BLaER1 treated with 17β-estradiol and CSF1 and Interleukin-3, amounts not matched to agents 10 nM and 100 nM (cell line): ENCODE data around the gene NAV2.

Source experiments
- H3K27ac ChIP-seq, 11 experiments: shearing (Covaris generic); formaldehyde crosslinking; 2 replicates each; pipeline ENCODE4 v1.8.1; 2022
- H3K27me3 ChIP-seq, 11 experiments: shearing (Covaris generic); formaldehyde crosslinking; 2 replicates each; pipeline ENCODE4 v1.8.1; 2022
- H3K36me3 ChIP-seq, 11 experiments: shearing (Covaris generic); formaldehyde crosslinking; 2 replicates each; pipeline ENCODE4 v1.8.1; 2022
- H3K4me1 ChIP-seq, 10 experiments: shearing (Covaris generic); formaldehyde crosslinking; 2 replicates each; pipeline ENCODE4 v1.8.1; 2022
- H3K4me2 ChIP-seq, 11 experiments: shearing (Covaris generic); formaldehyde crosslinking; 2 replicates each; pipeline ENCODE4 v1.8.1; 2022
- H3K4me3 ChIP-seq, 10 experiments: shearing (Covaris generic); formaldehyde crosslinking; 2 replicates each; pipeline ENCODE4 v1.8.1; 2022
- H3K9ac ChIP-seq, 11 experiments: shearing (Covaris generic); formaldehyde crosslinking; 2 replicates each; pipeline ENCODE4 v1.8.1; 2022
- H3K9me3 ChIP-seq, 11 experiments: shearing (Covaris generic); formaldehyde crosslinking; replicated peaks in 1 of 11; 2 replicates each; pipeline ENCODE4 v1.8.1; 2022
- H4K20me1 ChIP-seq, 11 experiments: shearing (Covaris generic); formaldehyde crosslinking; 2 replicates each; pipeline ENCODE4 v1.8.1; 2022
- Cebpa-rat ChIP-seq, 11 experiments: shearing (Covaris generic); IDR thresholded peaks; 2 replicates each; pipeline ENCODE4 v1.8.1; 2022

NAV2 gene

GRCh38 chr11:19949606-19950005 lies 237.0 kb downstream of the NAV2 start:
- Histone ChIP-seq H3K4me1 (peaks cover 0 to 9% (median 5%) of the 10 kb centered on the region in 10 experiments; a peak in 7 of 20 replicates), H3K9ac (no peak overlapping the region), H3K36me3 (no peaks in the 10 kb centered on the region), H3K9me3 (no peaks in the 10 kb centered on the region), H4K20me1 (no peaks in the 10 kb centered on the region; a peak in 1 of 22 replicates), H3K4me3 (no peak overlapping the region), H3K27ac (no peak overlapping the region), H3K27me3 (no peaks in the 10 kb centered on the region), H3K4me2 (no peak overlapping the region)
- no peak for TF ChIP-seq Cebpa-rat (IDR thresholded peaks at IDR 0.05)

- Histone ChIP-seq H3K9ac (peak overlapping the region in 2 of 11 experiments; percentile 15 to 56; a peak in 1 of 22 replicates), H3K9me3 (no peaks in the 10 kb centered on the region), H3K4me3 (peak overlapping the region in 4 of 10 experiments; percentile 36 to 49 (median 40); a peak in 6 of 20 replicates), H3K27me3 (no peaks in the 10 kb centered on the region), H3K36me3 (no peaks in the 10 kb centered on the region), H3K4me2 (peak overlapping the region; percentile 25 to 81 (median 55); a peak in 21 of 22 replicates), H4K20me1 (no peaks in the 10 kb centered on the region; a peak in 1 of 22 replicates), H3K27ac (no peak overlapping the region), H3K4me1 (peaks cover 0 to 9% (median 5%) of the 10 kb centered on the region in 10 experiments; a peak in 7 of 20 replicates)
- TF ChIP-seq Cebpa-rat (IDR thresholded peaks at IDR 0.05): no peak
Measured at GRCh38 chr11:19951558-19952115, 239.0 kb downstream of the NAV2 start.

GRCh38 chr11:19952116-19952605 lies 239.5 kb downstream of the NAV2 start:
- H3K36me3 ChIP-seq: no peaks in the 10 kb centered on the region
- H3K4me2 ChIP-seq: peak overlapping the region in 10 of 11 experiments; percentile 25 to 81 (median 48); a peak in 18 of 22 replicates
- H3K9ac ChIP-seq: no peak overlapping the region
- no peak for TF ChIP-seq Cebpa-rat (IDR thresholded peaks at IDR 0.05)
- H3K4me3 ChIP-seq: no peak overlapping the region
- no peaks in the 10 kb centered on the region for H3K27me3 ChIP-seq
- H3K27ac ChIP-seq: no peak overlapping the region
- no peaks in the 10 kb centered on the region for H3K9me3 ChIP-seq
- peaks cover 0 to 8% (median 4%) of the 10 kb centered on the region in 10 experiments; a peak in 6 of 20 replicates for H3K4me1 ChIP-seq
- no peaks in the 10 kb centered on the region; a peak in 1 of 22 replicates for H4K20me1 ChIP-seq

GRCh38 chr11:19952911-19953310 lies 240.3 kb downstream of the NAV2 start:
- Histone ChIP-seq H3K27ac (no peak overlapping the region), H4K20me1 (no peaks in the 10 kb centered on the region), H3K27me3 (no peaks in the 10 kb centered on the region), H3K9me3 (no peaks in the 10 kb centered on the region), H3K4me1 (peaks cover 0 to 8% (median 4%) of the 10 kb centered on the region in 10 experiments; a peak in 5 of 20 replicates), H3K4me2 (no peak overlapping the region), H3K4me3 (no peak overlapping the region), H3K9ac (no peak overlapping the region), H3K36me3 (no peaks in the 10 kb centered on the region)
- no peak for TF ChIP-seq Cebpa-rat (IDR thresholded peaks at IDR 0.05)

GRCh38 chr11:19953336-19953735 lies 240.7 kb downstream of the NAV2 start:
- peaks cover 0 to 8% (median 4%) of the 10 kb centered on the region in 10 experiments; a peak in 5 of 20 replicates for H3K4me1 ChIP-seq
- H3K4me3 ChIP-seq: no peak overlapping the region
- TF ChIP-seq Cebpa-rat (IDR thresholded peaks at IDR 0.05): no peak
- no peaks in the 10 kb centered on the region for H3K9me3 ChIP-seq
- H4K20me1 ChIP-seq: no peaks in the 10 kb centered on the region
- no peaks in the 10 kb centered on the region for H3K36me3 ChIP-seq
- no peak overlapping the region for H3K27ac ChIP-seq
- H3K9ac ChIP-seq: no peak overlapping the region
- no peak overlapping the region for H3K4me2 ChIP-seq
- no peaks in the 10 kb centered on the region for H3K27me3 ChIP-seq

GRCh38 chr11:19953909-19954308 lies 241.3 kb downstream of the NAV2 start:
- peaks cover 0 to 9% (median 5%) of the 10 kb centered on the region in 10 experiments; a peak in 14 of 20 replicates for H3K4me1 ChIP-seq
- H3K9ac ChIP-seq: no peak overlapping the region
- no peak overlapping the region for H3K4me2 ChIP-seq
- no peak overlapping the region for H3K4me3 ChIP-seq
- H3K36me3 ChIP-seq: no peaks in the 10 kb centered on the region
- H3K27ac ChIP-seq: no peak overlapping the region
- no peaks in the 10 kb centered on the region for H4K20me1 ChIP-seq
- no peak for TF ChIP-seq Cebpa-rat (IDR thresholded peaks at IDR 0.05)
- H3K9me3 ChIP-seq: no peaks in the 10 kb centered on the region
- H3K27me3 ChIP-seq: no peaks in the 10 kb centered on the region

- Histone ChIP-seq H3K4me1 (peaks cover 0 to 19% (median 15%) of the 10 kb centered on the region in 10 experiments; a peak in 14 of 20 replicates), H4K20me1 (no peaks in the 10 kb centered on the region), H3K9ac (no peak overlapping the region), H3K9me3 (no peaks in the 10 kb centered on the region), H3K27ac (no peak overlapping the region), H3K27me3 (no peaks in the 10 kb centered on the region), H3K4me3 (no peak overlapping the region), H3K4me2 (no peak overlapping the region), H3K36me3 (no peaks in the 10 kb centered on the region)
- TF ChIP-seq Cebpa-rat (IDR thresholded peaks at IDR 0.05): no peak
Measured at GRCh38 chr11:19954899-19955298, 242.3 kb downstream of the NAV2 start.

- no peaks in the 10 kb centered on the region for H3K9me3 ChIP-seq
- H3K4me2 ChIP-seq: no peak overlapping the region
- H3K4me1 ChIP-seq: peaks cover 0 to 21% (median 16%) of the 10 kb centered on the region in 10 experiments; a peak in 14 of 20 replicates
- H3K27me3 ChIP-seq: no peaks in the 10 kb centered on the region
- H3K27ac ChIP-seq: no peak overlapping the region
- H3K36me3 ChIP-seq: no peaks in the 10 kb centered on the region
- no peak overlapping the region for H3K4me3 ChIP-seq
- no peak overlapping the region for H3K9ac ChIP-seq
- no peak for TF ChIP-seq Cebpa-rat (IDR thresholded peaks at IDR 0.05)
- no peaks in the 10 kb centered on the region for H4K20me1 ChIP-seq
Measured at GRCh38 chr11:19955660-19956059, 243.0 kb downstream of the NAV2 start.

- H3K36me3 ChIP-seq: no peaks in the 10 kb centered on the region
- H3K4me3 ChIP-seq: no peak overlapping the region
- H3K9me3 ChIP-seq: no peaks in the 10 kb centered on the region
- no peaks in the 10 kb centered on the region for H4K20me1 ChIP-seq
- no peaks in the 10 kb centered on the region for H3K27me3 ChIP-seq
- H3K4me1 ChIP-seq: peaks cover 0 to 21% (median 16%) of the 10 kb centered on the region in 10 experiments; a peak in 14 of 20 replicates
- H3K9ac ChIP-seq: no peak overlapping the region
- H3K4me2 ChIP-seq: no peak overlapping the region
- no peak for TF ChIP-seq Cebpa-rat (IDR thresholded peaks at IDR 0.05)
- H3K27ac ChIP-seq: no peak overlapping the region
Measured at GRCh38 chr11:19956228-19956627, 243.6 kb downstream of the NAV2 start.
